Measurements from ENCODE around the gene PRG2.

PRG2 gene

DNA sequence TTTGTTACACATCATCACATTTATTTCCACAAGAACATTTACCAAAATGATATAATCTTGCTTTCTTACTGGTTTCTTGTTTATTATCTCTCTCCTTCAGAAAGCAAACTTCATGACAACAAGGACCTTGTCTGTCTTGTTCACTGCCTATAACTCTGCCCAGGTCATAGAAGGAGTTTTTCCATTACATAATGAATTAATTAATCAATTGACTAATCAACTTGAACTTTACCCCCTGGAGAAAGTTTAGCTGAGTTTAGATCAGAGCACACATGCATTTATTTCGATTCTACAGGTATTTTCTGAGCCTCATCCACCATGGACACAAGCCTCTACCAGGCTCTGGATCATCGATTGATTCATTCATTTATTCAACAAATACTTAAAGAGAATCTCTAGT is 6.3 kb upstream of the PRG2 start:
- no peak for DNase-seq (ENCODE audit: low read depth in 2 of 2)

DNA sequence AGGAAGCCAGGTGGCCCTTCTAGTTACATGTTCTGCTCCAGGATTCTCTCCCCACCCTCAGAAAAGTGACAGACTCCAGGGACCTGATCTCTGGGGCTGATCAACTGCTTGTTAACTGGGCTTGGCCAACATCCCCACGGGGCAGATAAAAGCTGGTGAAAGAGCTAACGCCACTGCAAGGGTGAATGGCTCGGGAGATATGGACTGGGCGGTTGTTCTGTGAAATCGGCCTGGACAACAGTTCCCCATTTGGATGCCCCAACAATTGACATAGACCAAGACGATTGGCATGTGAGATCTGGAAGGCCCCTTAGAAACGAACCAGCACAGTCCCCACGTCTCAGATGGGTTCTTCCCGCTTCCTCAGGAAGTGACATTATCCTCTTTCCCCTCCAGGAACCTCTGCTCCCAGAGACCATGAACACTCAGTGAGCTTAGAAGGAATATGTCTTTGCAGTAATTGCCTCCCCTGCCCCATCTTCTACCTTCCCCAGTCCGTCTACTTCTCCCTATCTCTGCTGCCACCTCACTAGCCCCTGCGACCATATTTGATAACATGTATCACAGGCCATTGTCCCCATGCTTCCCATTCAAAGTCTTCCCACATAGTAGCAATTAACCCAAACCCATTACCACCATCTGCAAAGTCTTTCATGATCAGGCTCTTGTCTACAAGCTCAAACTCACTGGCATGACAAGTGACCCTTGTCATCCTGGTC is 5.6 kb upstream of the PRG2 start:
- DNase-seq (ENCODE audit: low read depth in 2 of 2) = no peak

DNA sequence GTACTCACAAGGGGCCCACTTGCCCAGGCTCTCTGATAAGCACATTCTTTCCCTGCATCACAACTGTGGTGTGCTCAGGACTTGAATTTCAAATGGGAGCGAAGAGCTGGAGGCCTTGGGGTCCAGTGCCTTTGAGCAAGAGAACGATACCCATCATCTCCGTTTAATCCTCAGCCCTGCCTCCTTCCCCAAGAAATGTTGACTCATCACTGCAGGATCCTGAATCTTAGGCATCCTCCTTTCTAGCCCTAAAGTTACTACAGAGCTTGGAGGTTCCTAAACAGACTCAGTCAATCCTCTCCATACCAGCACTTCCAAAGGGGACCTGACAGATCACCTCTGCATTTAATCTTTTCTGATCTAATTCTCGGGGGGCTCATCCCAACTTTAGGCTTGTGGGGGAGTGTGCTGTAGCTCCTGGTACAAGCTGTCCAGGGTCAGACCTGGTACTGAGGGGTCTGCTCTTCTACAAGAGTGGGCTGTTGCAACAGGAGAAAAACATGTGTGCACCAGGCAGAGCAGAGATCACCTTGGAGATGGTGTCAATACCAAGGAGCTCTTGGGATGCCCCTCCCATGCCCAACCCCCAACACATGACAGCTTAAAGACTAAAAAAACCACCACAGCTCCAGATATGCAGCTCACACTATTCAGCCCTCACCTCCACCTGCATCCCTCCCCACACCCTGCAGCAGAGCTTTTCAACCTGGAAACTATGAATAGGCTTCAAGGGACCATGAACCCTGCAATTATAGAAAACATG is 3.9 kb upstream of the PRG2 start:
- DNase-seq (ENCODE audit: low read depth in 2 of 2) = no peak

DNA sequence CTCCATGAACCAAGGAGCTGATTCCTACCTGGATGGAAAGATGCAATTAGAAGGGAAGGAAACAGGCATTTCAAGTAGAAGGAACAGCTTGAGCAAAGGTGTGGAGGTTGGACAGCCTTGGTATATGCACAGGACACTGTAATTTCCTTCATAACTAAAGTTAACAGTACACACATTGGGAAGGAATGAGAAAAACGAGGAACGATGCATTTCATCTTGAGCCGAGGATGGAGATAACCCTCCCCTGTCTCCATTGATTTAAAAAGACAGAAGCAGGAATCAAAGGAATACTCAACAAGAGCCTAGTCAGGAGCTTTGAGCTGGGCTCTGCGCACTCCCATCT is 2.3 kb upstream of the PRG2 start:
- DNase-seq (ENCODE audit: low read depth in 2 of 2) = no peak

DNA sequence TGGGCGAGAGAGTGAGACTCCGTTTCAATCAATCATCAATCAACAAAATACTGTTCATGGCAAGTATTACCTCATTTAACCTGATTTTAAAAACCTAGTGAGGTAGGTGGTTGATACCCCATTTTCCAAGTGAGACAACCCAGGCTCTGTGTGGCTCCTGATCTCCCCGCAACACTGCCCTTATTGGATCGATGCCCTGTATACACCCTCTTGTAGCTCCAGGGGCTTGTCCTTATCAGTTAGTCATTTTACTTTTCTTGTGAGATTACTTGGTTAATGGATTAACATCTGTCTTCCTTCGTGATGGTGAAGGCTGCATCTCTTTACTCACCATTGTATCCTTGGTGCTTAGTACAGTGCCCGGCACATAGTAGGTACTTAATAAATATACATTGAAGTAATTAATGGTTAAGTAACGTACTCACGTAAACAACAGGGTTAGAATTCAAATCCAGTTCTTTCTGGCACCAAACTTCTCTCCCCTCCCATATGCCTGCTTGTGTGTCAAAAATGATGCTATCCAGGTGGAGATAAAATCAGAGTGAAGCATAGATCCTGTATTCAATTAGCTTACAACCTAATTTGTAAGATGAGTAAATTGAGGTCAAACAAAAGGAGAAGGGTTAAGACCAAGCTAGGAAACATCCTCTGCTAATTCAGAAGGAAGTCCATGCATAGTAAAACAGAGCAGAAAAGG is 1.8 kb upstream of the PRG2 start:
- DNase-seq (ENCODE audit: low read depth in 2 of 2) = no peak

DNA sequence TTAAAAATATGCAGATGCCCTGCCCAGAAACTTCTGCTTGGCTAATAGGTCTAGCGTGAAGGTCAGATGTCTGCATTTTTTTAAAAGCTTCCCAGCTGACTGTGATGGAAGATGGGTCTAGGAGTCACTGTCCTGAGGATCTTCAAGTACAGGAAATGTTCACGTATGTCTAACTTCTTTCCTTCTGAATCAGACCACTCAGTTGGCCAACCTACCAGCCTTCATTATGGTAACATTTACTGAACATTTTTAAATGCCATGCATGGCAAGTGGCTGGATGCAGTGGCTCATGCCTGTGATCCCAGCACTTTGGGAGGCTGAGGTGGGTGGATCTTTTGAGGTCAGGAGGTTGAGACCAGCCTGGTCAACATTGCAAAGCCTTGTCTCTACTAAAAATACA is 1.1 kb upstream of the PRG2 start:
- DNase-seq (ENCODE audit: low read depth in 2 of 2) = no peak

DNA sequence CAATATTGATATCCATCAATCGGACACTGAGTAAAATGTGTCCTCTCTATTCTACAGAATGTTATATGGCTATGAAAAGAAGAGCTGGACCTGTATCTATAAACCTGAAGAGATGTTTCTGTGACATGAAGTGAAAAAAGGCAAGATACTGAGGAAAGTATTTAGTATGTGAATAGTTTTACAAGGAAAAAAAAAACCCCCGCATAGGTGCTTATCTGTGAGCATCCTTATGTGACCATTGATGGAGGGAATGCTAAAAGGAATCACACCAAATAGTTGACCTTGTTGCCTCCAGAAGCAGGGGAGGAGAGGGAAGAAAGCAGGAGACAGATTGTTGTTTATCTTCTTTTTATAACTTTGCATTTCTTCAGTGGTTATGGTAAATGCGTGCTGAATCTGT is 661 bp upstream of the PRG2 start:
- no peak for DNase-seq (ENCODE audit: low read depth in 2 of 2)

DNA sequence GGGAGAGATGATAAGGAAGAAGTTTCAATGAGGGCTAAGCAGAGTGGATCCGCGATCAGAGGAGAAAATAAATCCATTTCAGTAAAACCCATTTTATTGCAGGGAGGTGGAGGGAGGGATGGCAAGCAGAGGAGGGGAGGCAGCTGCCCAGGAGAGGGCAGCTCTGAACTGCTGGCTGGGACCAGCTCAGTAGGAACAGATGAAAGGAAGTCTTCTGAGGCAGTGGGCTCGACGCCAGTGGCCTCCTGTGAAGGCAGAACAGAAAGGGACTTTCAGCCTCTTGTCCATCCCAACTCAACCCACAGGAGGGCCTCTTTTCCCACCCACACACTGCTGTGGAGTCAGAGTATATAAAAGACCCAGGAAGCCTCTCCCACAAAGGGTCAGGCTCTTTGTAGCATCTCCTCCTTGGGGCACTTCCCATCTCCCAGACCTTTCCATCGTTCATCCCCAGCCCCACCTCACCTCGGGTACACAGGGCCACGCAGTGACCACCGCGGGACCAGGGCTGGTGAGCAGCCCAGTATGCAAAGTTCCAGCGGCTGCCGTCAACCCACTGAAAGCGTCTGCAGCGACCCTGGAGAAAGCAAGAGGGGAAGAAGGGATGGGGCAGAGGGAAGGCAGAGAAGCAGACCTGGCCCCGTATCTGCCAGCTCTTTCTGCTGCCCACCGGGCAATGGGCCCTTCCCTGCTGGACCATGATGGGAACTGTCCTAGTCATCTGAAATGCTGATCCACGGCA is 3.0 kb downstream of the PRG2 start:
- DNase-seq (ENCODE audit: low read depth in 2 of 2) = no peak

DNA sequence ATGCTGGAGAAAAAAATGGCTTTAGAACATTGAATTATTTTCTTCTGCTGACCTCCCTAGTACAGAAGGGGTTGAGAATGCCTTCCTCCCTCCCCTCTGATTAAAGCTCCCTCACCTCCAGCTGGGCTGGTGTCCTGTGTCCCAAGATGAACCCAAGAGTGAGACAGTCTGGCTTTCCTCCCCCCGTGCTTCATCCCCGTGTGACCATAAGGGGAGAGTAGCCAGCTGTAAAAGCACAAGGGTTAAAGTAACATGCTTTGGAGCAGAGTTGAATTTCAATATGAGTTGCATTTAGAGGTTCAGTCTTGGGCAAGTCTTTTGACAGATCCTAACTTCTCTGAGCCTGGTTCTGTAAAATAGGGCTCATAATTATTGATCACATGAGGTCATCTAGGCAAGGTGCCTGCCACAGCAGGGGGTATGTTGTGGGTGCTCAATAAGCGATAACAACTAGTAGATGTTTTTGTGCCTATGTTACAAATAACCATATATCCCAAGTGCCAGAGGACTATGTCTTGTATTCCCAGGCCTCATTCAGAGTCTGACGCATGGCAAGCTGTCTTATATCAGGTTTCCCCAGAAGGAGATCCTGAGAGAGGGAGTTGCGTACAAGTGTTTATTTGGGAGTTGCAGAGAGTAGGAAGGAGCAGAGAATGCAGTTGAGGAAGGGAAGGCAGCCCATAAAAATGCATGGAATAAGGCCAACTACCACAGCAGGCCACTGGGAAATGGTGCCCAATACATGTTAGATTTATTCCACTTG is 4.1 kb downstream of the PRG2 start:
- no peak for DNase-seq (ENCODE audit: low read depth in 2 of 2)

DNA sequence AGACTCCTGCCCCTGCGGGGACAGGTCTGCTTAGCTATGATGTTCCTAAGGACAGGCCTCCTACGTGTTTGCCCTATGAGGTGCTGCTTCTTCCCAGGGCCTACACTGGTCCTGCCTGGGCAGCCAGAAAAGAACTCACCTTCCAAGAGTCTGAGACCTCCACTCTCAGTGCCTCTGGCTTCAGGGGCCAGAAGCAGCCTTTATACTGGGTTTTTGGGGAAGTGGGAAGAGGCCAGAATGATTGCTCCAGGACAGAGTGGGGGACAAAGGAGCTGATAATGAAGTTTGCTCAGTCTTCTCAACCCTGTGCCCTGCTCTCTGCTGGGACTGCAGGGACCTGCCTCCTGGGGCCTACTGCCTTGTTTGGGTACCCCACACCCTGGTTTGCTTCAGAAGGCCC is 9.5 kb downstream of the PRG2 start, which contains the start of gene PRG3:
Gene PRG3 (minus strand): TSS at position 176 of the 400 bp plus-strand sequence. CDS start 442 bp downstream, outside the sequence.
- DNase-seq (ENCODE audit: low read depth in 2 of 2) = no peak

DNA sequence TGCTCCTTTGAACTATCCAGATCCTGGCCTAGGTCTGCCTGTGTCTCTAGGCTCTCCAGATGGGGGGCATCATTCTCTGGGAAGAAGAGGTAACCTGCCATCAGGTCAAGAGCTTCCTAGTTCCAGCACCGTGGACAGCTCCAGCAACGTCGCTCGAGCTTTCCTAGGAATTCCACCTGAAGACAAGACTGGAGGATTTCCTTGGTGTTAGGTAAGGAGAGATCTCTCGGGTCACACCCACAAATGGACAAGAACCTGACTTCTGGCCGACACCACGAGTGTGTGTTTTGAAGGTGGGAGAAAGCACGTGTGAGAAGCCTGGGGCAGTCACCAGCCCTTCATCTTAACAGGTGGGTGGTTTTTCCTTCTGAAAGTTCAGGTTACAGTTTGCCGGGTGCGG is 10.7 kb downstream of the PRG2 start:
- no peak for DNase-seq (ENCODE audit: low read depth in 2 of 2)

DNA sequence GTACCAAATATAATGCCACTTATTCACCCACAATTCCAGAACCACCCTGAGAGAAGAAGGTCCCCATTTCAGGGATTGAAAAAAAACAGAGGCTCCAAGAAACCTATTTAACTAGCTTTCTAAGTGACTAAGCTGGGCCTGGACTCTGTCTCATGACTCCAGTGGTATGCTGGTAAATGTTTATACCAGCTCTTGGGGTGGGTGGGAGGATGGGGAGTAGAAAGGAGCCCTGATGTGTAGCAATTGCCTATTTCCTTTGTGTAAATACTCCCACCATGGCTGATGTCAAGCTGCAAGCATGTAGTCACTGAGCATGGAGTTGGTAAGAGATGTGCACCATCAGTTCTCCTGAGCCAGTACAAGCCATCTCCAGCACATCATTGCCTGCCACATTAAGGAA is 12.3 kb downstream of the PRG2 start:
- DNase-seq (ENCODE audit: low read depth in 2 of 2) = no peak

DNA sequence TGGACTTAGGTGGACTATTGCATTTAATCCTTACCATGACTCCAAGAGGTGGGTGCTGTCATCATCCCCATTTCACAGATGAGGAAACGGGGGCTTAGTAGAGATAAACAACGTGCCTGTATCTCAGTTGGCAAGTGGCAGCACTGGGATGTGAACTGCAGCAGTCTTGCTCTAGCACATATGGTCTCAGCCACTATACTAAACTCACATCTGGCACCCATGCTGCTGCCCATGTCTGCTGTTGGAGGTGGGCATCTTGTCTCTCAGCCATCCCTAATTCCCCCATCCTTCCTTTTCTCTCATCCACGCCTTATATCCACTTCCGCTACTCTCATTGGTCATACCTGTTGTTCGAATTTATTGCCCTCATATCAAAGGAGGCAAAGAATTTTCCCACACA is 13.3 kb downstream of the PRG2 start:
- DNase-seq (ENCODE audit: low read depth in 2 of 2) = no peak

DNA sequence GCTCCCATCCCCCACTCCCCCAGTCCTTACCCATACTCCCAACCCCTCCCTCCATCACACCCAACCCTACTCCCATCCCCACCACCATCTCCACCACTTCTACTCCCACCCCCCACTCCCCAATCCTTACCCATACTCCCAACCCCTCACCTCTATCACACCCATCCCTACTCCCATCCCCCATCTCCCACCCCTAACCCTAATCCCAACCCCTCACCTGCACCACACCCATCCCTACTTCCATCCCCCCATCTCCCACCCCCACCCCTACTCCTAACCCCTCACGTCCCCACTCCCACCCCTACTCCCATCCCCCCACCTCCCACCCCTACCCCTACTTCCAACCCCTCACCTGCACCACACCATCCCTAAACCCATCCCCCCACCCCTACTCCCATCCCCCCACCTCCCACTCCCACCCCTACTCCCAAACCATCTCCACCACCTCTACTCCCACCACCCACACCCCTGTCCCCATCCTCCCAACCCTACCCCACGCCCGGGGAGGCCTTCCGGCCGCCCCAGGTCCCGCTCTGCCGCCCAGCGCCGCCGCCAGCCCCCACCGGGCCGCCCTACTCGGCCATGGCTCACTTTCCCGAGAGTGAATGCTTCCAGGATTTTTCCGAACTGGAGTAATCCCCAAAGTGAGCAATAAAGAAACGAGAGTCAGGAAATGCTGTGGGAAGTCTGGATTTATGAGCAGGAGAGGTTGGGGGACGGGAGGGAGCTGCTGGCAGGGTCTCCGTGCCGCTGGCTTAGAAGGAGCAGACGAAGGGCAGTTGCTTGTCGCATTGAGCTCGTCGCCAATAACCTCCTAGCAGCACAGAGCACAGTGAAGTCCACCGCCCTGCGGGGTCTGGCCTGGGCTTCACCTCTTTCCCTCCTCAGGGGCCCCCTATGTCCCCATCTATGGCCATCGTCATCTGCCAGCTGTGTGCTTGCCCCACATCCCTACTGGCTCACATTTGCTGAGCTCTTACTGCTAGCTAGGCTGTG is 14.1 kb downstream of the PRG2 start:
- no peak for DNase-seq (ENCODE audit: low read depth in 2 of 2)

DNA sequence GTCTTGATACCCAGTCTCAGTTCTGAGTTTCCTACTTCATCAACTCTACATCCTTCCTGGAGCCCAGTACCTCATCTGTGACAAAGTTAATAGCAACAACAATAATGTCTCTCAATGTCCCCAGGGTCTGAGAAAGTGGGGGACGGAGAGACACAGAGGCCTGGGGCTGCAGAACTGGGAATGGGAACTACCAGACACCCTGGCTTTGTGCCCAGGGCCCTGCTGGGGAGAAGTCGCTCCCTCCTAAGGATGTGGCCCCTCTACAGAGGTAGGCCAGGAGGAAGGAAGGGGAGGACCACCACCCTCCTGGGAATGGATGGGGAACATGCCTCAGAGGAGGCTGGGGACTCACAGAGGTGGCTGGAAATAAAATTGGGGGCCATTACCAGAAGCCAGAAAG is 15.0 kb downstream of the PRG2 start:
- no peak for DNase-seq (ENCODE audit: low read depth in 2 of 2)

DNA sequence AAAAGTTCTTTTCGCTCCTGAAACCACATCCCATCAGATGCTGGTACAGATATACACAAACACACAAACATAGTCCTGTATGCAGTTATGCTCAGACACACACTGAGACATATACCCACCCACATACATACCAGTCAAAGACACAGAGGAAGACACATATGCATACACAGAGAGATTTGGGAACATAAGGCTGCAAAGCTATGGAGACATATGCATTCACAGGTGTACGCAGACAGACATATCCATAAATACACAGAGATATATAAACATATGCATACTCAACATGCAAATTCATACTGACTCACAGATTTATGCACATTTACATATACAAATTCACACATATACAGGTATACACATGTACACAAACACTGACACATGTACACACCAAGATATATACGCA is 15.5 kb downstream of the PRG2 start:
- no peak for DNase-seq (ENCODE audit: low read depth in 2 of 2)

DNA sequence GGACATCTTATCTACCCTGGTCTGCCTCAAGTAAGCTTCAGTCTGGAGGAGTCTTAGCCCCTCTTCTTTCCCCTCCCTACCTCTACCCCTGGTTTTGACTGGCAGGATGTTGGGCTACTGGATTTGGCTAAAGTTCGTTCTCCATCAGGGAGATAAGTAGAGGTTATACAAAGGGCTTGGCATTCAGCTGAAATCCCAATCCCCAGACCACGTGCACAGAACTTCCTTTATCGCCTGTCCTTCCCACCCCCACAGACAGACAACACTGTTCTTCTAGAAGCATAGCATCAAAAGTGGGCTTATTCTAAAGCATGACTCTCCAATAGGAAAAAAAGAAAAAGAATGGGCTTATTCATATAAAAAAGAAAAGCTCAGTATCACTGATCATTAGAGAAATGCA is 17.3 kb downstream of the PRG2 start:
- DNase-seq (ENCODE audit: low read depth in 2 of 2) = no peak

DNA sequence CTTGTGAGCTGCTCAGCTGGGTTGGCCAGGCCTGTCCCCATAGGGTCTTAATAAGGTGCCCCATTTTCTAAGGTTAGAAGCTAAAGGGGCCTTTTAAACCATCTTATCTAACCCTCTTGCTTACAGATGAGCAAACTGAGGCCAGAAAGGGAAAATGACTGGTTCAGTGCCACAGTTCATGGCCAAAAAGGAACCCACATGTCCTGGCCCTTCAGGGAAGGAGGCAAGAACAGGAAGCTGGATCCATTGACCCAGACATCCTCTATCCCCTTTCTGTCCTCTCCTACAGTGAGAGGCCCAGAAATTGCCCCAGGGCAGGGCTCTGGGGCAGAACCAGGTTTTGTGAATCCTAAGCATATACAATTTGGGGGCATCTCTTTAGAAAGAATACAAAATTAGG is 19.5 kb downstream of the PRG2 start:
- no peak for DNase-seq (ENCODE audit: low read depth in 2 of 2)

DNA sequence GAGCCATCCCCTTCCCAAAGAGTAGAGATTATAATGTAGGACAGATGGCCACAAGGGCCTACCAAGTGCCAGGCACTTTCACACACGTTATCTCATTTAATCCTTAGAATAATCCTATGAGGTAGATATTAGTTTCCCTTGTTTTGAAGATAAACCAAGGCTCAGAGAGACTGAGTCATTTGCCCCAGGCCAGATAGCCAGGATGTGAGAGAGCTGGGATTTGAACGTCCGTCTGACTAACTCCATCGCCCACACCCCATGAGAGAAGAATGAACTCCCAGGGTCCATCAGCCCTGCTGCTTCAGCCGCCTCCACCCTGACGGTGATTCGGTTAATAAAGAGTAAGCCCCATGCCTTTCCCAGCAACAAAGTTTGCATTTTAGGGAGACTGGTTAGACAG is 20.2 kb downstream of the PRG2 start:
- DNase-seq (ENCODE audit: low read depth in 2 of 2) = no peak

DNA sequence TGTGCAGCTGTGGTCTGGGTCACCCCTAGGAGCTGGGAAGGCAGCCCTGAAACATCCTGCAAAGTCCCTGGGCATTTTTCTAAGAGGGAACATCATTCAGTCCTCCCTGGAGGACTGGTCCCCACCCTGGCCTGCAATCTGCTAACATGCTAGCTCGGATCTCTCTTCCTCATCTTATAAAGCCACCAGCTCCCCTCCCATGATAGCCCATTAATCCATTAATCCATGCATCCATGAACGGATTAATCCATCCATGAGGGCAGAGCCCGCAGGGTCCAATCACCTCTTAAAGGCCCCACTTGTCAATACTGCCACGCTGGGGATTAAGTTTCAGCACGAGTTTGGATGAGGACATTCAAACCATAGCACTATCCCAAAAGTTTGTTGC is 21.6 kb downstream of the PRG2 start:
- no peak for DNase-seq (ENCODE audit: low read depth in 2 of 2)
